SU-DHL-6 (cell line): ENCODE results near the gene DVL1.

Experiments used
- H2AFZ ChIP-seq: fragments of 200-600 bp; sonication (generic); 2 replicates; pipeline ENCODE4 v1.6.1; 2014; ENCODE audit warnings: low read depth, mild to moderate bottlenecking, moderate library complexity, mixed read lengths, antibody characterized with exemption, low read length; ENCODE audit not compliant: severe bottlenecking
- H3F3A ChIP-seq: fragments of 200-600 bp; shearing (Covaris generic); 2 replicates; pipeline ENCODE4 v1.6.0; 2016; ENCODE audit warnings: antibody characterized with exemption, mild to moderate bottlenecking; ENCODE audit not compliant: insufficient read depth
- H3K27ac ChIP-seq: fragments of 200-600 bp; sonication (generic); 2 replicates; pipeline ENCODE4 v1.5.1; 2016; ENCODE audit warnings: low read depth, mild to moderate bottlenecking, low read length, moderate library complexity, mixed read lengths
- H3K27me3 ChIP-seq: fragments of 200-600 bp; sonication (generic), shearing (Covaris generic); 2 replicates; pipeline ENCODE4 v1.6.0; 2014; ENCODE audit warnings: mild to moderate bottlenecking, low read length
- H3K36me3 ChIP-seq: fragments of 200-600 bp; sonication (generic); 2 replicates; pipeline ENCODE4 v1.6.1; 2014; ENCODE audit warnings: mild to moderate bottlenecking, low read length, mixed read lengths
- H3K4me2 ChIP-seq: fragments of 300-600, 200-600 bp; shearing (Covaris generic), sonication (generic); 2 replicates; pipeline ENCODE4 v1.6.0; 2014; ENCODE audit warnings: low read length, low read depth, mild to moderate bottlenecking; ENCODE audit not compliant: poor library complexity, severe bottlenecking
- H3K4me3 ChIP-seq: fragments of 200-600 bp; sonication (generic); 2 replicates; pipeline ENCODE4 v1.5.1; 2014; ENCODE audit warnings: antibody characterized with exemption, low read length, mild to moderate bottlenecking, mixed read lengths; ENCODE audit not compliant: insufficient read depth, poor library complexity, severe bottlenecking
- H3K79me2 ChIP-seq: fragments of 200-600 bp; sonication (generic); 2 replicates; pipeline ENCODE4 v1.6.1; 2014; ENCODE audit warnings: mild to moderate bottlenecking, low read length, moderate library complexity; ENCODE audit not compliant: insufficient read depth
- H3K9ac ChIP-seq: fragments of 200-600 bp; sonication (generic); 2 replicates; pipeline ENCODE4 v1.7.0; 2014; ENCODE audit warnings: mild to moderate bottlenecking, low read length
- H3K9me2 ChIP-seq: fragments of 200-600 bp; sonication (generic); replicated peaks from 2 replicates; pipeline ENCODE4 v1.6.1; 2014; ENCODE audit warnings: low read length; ENCODE audit not compliant: insufficient read depth
- H3K9me3 ChIP-seq: fragments of 200-600 bp; sonication (generic); 2 replicates; pipeline ENCODE4 v1.6.1; 2014; ENCODE audit warnings: low read length, mixed read lengths; ENCODE audit not compliant: insufficient read depth
- H4K20me1 ChIP-seq: fragments of 200-600 bp; sonication (generic); 2 replicates; pipeline ENCODE4 v1.6.1; 2014; ENCODE audit warnings: low read depth, mild to moderate bottlenecking, antibody characterized with exemption, low read length, moderate library complexity, mixed read lengths
- EZH2phosphoT487 ChIP-seq: fragments of 200-600 bp; sonication (generic), shearing (Covaris generic); conservative IDR thresholded peaks from 2 replicates; pipeline ENCODE4 v1.6.1; 2018; ENCODE audit warnings: mild to moderate bottlenecking, antibody characterized with exemption, low read length, moderate library complexity, mixed read lengths
- TF ChIP-seq, protein P1 (sequence below): fragments of 200-600 bp; sonication (generic); IDR thresholded peaks from one replicate; pipeline ENCODE4 v1.5.1; 2017; ENCODE audit warnings: antibody characterized with exemption, mild to moderate bottlenecking, low read length, moderate library complexity; ENCODE audit not compliant: insufficient read depth, poor library complexity, severe bottlenecking

DVL1 gene

DNA sequence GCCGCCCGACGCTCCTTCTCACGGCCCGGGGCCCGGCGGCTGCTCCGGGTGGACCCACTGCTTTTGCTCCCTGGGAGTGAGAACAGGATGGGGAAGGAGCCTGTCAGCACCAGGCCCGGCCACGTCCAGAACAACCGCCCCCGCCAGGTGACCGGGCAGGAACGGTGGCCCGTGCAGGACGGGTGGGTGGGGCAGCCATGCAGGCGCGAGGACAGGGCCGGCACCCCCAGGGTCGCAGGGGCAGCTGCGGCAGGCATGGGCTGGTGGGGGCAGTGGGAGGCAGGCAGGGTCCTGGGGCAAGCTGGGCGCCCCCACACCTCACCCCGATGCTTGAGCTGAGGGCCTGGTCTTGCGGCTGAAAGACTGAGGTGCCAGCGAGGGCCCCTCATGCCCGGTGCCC, 12.8 kb downstream of the DVL1 start:
- Histone ChIP-seq H3K27me3 (no peaks in the 10 kb centered on the region), H3K9me2 (no peaks in the 10 kb centered on the region), H3K4me3 (no peak overlapping the region), H3F3A (no peaks in the 10 kb centered on the region), H3K4me2 (no peak overlapping the region), H3K27ac (no peak overlapping the region), H4K20me1 (no peaks in the 10 kb centered on the region), H3K36me3 (no peaks in the 10 kb centered on the region), H3K79me2 (no peaks in the 10 kb centered on the region), H3K9ac (no peak overlapping the region), H2AFZ (no peak overlapping the region), H3K9me3 (no peaks in the 10 kb centered on the region)
- TF ChIP-seq EZH2phosphoT487 = no peak

DNA sequence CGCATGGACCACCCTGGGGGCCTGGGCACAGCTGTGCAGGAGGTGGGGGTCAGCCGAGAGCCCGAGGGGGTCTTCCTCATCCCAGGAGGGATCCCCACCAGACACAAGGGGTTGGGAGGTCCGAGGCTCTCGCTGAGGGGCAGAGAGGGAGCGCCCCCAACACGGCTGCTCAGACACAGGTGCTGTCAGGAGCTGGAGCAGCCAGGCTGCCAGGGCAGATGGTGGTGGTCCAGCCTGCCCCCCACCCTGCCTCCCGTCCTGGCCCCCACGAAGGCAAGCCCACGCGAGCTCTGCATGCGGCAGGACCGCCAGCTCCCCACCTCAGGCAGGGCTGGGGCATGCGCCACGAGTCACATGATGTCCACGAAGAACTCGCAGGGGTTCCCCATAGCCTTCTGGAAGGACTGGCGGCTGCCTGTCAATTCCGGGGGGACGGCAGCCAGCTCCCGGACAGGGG, 13.4 kb downstream of the DVL1 start:
- Histone ChIP-seq H3K9me3 (no peaks in the 10 kb centered on the region), H3K27me3 (no peaks in the 10 kb centered on the region), H4K20me1 (no peaks in the 10 kb centered on the region), H3K4me2 (no peak overlapping the region), H2AFZ (no peak overlapping the region), H3K4me3 (no peak overlapping the region), H3K9ac (no peak overlapping the region), H3F3A (no peaks in the 10 kb centered on the region), H3K27ac (no peak overlapping the region), H3K9me2 (no peaks in the 10 kb centered on the region), H3K79me2 (no peaks in the 10 kb centered on the region), H3K36me3 (no peaks in the 10 kb centered on the region)
- no peak for TF ChIP-seq EZH2phosphoT487
- TF ChIP-seq, protein P1, sequence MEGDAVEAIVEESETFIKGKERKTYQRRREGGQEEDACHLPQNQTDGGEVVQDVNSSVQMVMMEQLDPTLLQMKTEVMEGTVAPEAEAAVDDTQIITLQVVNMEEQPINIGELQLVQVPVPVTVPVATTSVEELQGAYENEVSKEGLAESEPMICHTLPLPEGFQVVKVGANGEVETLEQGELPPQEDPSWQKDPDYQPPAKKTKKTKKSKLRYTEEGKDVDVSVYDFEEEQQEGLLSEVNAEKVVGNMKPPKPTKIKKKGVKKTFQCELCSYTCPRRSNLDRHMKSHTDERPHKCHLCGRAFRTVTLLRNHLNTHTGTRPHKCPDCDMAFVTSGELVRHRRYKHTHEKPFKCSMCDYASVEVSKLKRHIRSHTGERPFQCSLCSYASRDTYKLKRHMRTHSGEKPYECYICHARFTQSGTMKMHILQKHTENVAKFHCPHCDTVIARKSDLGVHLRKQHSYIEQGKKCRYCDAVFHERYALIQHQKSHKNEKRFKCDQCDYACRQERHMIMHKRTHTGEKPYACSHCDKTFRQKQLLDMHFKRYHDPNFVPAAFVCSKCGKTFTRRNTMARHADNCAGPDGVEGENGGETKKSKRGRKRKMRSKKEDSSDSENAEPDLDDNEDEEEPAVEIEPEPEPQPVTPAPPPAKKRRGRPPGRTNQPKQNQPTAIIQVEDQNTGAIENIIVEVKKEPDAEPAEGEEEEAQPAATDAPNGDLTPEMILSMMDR = no peak

DNA sequence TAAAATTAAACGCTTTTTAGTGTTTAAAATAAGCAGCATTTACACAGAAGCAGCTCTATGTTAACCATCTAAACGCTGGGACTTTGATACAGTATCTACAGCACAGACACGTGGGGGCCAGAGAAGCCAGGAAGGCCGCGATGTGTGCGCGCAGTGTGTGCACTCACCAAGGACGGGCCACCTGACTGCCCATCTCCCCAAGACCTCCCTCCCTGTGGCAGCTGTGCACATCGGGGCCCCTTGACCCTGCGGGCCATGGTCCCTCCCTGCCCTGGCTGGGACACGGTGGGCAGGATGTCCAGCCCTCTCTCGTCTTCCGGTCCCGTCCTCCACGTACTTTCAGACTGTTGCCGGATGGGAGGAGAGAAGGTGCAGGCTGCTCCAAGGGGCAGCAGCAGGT, 13.9 kb downstream of the DVL1 start:
- Histone ChIP-seq H3F3A (no peaks in the 10 kb centered on the region), H3K9me3 (no peaks in the 10 kb centered on the region), H4K20me1 (no peaks in the 10 kb centered on the region), H3K27me3 (no peaks in the 10 kb centered on the region), H3K27ac (no peak overlapping the region), H2AFZ (no peak overlapping the region), H3K36me3 (no peaks in the 10 kb centered on the region), H3K4me3 (no peak overlapping the region), H3K9me2 (no peaks in the 10 kb centered on the region), H3K9ac (no peak overlapping the region), H3K4me2 (no peak overlapping the region), H3K79me2 (no peaks in the 10 kb centered on the region)
- TF ChIP-seq EZH2phosphoT487 = no peak

DNA sequence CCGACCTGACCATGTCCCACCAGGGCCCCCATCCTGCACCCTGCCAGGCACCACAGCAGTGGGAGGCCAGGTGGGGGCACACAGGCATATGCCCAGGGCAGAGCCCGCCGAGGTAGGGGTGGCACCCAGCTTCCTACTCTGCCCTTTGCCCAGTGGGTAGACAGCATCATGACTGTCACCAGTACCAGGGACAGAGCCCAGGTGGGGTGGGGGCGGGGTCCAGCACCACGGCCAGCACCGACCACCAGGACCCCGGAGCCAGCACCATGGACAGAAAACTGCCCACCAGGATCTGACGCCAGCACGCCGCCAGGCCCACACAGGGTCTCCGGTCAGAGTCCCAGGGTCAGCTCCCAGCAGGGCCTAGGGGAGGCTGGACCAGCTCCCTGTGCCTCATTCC, 14.4 kb downstream of the DVL1 start:
- no peaks in the 10 kb centered on the region for H3K27me3 ChIP-seq
- H3K79me2 ChIP-seq = no peaks in the 10 kb centered on the region
- H2AFZ ChIP-seq = no peak overlapping the region
- TF ChIP-seq, protein P1 = no peak
- no peak for TF ChIP-seq EZH2phosphoT487
- no peak overlapping the region for H3K9ac ChIP-seq
- H3K9me2 ChIP-seq = no peaks in the 10 kb centered on the region
- no peak overlapping the region for H3K4me3 ChIP-seq
- H3K27ac ChIP-seq = no peak overlapping the region
- H3K4me2 ChIP-seq = no peak overlapping the region
- no peaks in the 10 kb centered on the region for H3K36me3 ChIP-seq
- no peaks in the 10 kb centered on the region for H3F3A ChIP-seq
- no peaks in the 10 kb centered on the region for H4K20me1 ChIP-seq
- H3K9me3 ChIP-seq = no peaks in the 10 kb centered on the region
